Neural progenitor cell (in vitro differentiated cells): Measurements from ENCODE around the gene NF1.

ENCODE experiments used
- CTCF ChIP-seq: fragments of 200-600 bp; sonication (generic); IDR thresholded peaks from 2 replicates; pipeline ENCODE4 v1.5.1; 2017; ENCODE audit warnings: antibody characterized with exemption, mild to moderate bottlenecking
- EZH2 ChIP-seq: fragments of 200-600 bp; sonication (generic); IDR thresholded peaks from 2 replicates; pipeline ENCODE4 v1.6.1; 2017; ENCODE audit warnings: antibody characterized with exemption, mild to moderate bottlenecking, moderate library complexity

DNA sequence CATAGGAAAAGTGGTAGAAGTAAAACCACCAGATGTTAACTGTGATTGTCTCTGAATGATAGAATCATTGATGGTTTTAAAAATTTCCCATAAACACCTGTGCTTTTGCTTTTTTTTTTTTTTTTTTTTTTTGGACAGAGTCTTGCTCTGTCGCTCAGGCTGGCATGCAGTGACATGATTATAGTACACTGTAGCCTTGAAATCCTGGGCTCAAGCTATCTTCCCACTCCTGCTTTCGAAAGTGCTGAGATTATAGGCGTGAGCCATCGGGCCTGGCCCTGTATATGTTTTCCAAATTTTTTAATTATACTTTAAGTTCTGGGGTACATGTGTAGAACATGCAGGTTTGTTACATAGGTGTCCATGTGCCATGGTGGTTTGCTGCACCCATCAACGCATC is 80.5 kb downstream of the NF1 start:
- TF ChIP-seq CTCF (no peak), EZH2 (no peak)
